ENCODE results near the gene EEIG2. TPM values are rescaled to one million over a fixed set of nuclear protein-coding genes. Genes with fewer than 3 reads are reported as not detected.

EEIG2 gene
- total and polyA plus RNA-seq, 9 of the 15 experiments (the other 6 are each of a cell fraction or from before 2014, with no cell fraction given), result 6.1 to 26.9 (median 15.2) TPM

DNA sequence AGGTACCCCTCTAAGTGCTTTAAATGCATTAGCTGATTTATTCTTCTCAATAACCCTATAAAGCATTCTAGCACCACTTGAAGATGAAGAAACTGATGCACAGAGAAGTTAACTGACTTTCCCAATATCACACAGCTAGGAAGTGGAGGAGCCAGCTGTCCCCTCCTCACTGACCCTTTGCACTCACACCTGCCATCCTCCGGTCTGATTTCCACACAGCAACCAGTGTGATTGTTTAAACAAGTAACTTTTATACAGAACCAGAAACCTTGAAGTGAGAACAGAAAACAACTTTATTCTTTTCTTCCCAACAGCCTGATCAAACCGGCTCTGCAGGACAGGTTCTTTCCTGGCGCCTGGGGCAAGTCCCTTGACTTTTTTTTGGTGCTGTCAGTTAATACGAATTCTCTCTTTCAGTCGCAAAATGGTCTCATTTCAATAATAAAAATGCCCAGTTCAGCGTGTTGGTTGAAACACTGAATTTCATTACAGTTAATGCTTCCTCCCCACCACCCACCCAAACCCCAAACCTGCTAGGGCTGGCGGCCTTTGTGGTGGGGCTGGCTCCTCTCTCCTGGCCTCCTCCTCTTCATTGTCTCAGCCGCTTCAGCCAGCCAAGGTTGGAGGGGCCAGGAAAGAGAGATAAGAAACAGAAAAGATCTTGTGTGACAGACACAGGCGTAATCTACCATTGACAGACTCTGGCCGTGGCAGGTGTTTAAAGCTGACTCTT, 26.4 kb upstream of the EEIG2 start (continued):
- TF ChIP-seq, protein P1, sequence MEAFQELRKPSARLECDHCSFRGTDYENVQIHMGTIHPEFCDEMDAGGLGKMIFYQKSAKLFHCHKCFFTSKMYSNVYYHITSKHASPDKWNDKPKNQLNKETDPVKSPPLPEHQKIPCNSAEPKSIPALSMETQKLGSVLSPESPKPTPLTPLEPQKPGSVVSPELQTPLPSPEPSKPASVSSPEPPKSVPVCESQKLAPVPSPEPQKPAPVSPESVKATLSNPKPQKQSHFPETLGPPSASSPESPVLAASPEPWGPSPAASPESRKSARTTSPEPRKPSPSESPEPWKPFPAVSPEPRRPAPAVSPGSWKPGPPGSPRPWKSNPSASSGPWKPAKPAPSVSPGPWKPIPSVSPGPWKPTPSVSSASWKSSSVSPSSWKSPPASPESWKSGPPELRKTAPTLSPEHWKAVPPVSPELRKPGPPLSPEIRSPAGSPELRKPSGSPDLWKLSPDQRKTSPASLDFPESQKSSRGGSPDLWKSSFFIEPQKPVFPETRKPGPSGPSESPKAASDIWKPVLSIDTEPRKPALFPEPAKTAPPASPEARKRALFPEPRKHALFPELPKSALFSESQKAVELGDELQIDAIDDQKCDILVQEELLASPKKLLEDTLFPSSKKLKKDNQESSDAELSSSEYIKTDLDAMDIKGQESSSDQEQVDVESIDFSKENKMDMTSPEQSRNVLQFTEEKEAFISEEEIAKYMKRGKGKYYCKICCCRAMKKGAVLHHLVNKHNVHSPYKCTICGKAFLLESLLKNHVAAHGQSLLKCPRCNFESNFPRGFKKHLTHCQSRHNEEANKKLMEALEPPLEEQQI (IDR thresholded peaks at IDR 0.05), result peak; percentile 94

DNA sequence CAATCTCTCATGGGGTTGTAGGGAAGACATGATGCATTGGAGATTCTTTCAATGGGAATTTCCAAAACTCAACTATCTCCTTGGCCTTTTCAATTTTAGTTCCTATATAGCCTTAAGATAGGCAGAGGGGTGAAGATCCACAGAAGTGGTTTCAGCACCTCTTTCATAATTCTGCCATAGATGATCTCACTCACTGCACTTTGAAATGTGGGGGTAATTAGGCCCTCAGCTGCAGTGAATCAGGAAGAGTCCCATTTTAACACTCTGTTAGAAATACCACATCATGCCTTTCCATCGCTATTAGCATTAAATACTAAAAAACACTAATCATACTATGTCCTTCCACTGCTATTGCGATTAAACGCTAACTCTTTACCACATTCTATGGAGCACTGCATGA, 25.1 kb upstream of the EEIG2 start:
- in situ Hi-C loops (cut with MboI), result no loop called here
- peaks cover 4% of the 10 kb centered on the region for H3K9me3 ChIP-seq (replicated peaks; ENCODE audit: control insufficient read depth, insufficient read depth, low read depth, low read length)
- FAIRE-seq (no peak), ATAC-seq (0 out of 3 replicates have a peak, but pooled peaks have one; percentile 2), DNase-seq (ENCODE audit: extremely low read depth in 1 of 4, low spot score in 3 of 4) (no peak)
- ChIA-PET POLR2A (interaction anchor here (0.7 to 3.0 kb wide), 4 partner anchors 8 to 25 kb away, joined by 4 to 23 read pairs (median 6); partner anchors contain the start of gene EEIG2), CTCF (ENCODE audit: low intra/inter-chr PET ratio) (no interaction called here)
- intact Hi-C loops (cut with micrococcal nuclease), result no loop called here
- no TSS peak for BruUV-seq (replicated peaks)
- no peak overlapping the region for H3K4me3 ChIP-seq
- H3K79me2 ChIP-seq (ENCODE audit: control insufficient read depth, insufficient read depth, low read length), result no peaks in the 10 kb centered on the region
- H2AFZ ChIP-seq (ENCODE audit: low read depth, low read length), result peak overlapping the region; percentile 60; the same call in 1 of the 2 replicates
- TF ChIP-seq, protein P2, sequence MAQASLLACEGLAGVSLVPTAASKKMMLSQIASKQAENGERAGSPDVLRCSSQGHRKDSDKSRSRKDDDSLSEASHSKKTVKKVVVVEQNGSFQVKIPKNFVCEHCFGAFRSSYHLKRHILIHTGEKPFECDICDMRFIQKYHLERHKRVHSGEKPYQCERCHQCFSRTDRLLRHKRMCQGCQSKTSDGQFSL (CRISPR knock-in tag; IDR thresholded peaks at IDR 0.05), result peak; percentile 74
- TF ChIP-seq, protein P2 (tag; IDR thresholded peaks at IDR 0.05), result peak in 1 of 2 experiments; percentile 4; a peak in 1 of 4 replicates
- TF ChIP-seq, protein P3, sequence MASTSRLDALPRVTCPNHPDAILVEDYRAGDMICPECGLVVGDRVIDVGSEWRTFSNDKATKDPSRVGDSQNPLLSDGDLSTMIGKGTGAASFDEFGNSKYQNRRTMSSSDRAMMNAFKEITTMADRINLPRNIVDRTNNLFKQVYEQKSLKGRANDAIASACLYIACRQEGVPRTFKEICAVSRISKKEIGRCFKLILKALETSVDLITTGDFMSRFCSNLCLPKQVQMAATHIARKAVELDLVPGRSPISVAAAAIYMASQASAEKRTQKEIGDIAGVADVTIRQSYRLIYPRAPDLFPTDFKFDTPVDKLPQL (IDR thresholded peaks at IDR 0.05; ENCODE audit: extremely low read depth, insufficient read length), result no peak
- TF ChIP-seq ZEB2 (IDR thresholded peaks at IDR 0.05), result no peak
- TF ChIP-seq SUPT5H (IDR thresholded peaks at IDR 0.05), result no peak
- TF ChIP-seq CC2D1A (IDR thresholded peaks at IDR 0.05), result no peak
- TF ChIP-seq CBX3 (IDR thresholded peaks at IDR 0.05; ENCODE audit: borderline replicate concordance in 1 of 2, low read length in 2 of 2), result no peak; a peak in 1 of 3 replicates
- TF ChIP-seq SRSF3 (IDR thresholded peaks at IDR 0.05; ENCODE audit: insufficient read depth, low read length), result no peak
- H3K36me3 ChIP-seq (ENCODE audit: control insufficient read depth, insufficient read depth, low read length), result no peaks in the 10 kb centered on the region
- no peaks in the 10 kb centered on the region for H3K9me1 ChIP-seq (ENCODE audit: control insufficient read depth, insufficient read depth, low read length)
- peak overlapping the region; percentile 15; the same call in 1 of the 2 replicates for H3K4me2 ChIP-seq (ENCODE audit: insufficient read depth, low read length)
- H3K9ac ChIP-seq (ENCODE audit: insufficient read depth in 1 of 2, low read depth in 2 of 2, low read length in 2 of 2), result peak overlapping the region in 1 of 2 experiments; percentile 14; a peak in 1 of 4 replicates
- peak overlapping the region; percentile 22; the same call in 1 of the 3 replicates for H3K27ac ChIP-seq (ENCODE audit: extremely low read depth, low read depth, low read length)
- 88% methylated on average over 3 of the region's 3 CpGs for WGBS (ENCODE audit: insufficient coverage, low coverage, missing lambda C conversion rate)
- no peaks in the 10 kb centered on the region for H3K27me3 ChIP-seq (ENCODE audit: control insufficient read depth in 2 of 2, insufficient read depth in 2 of 2, low read length in 2 of 2)
- H3K4me1 ChIP-seq (replicated peaks in 1 of 2; ENCODE audit: control insufficient read depth in 2 of 2, insufficient read depth in 2 of 2, low read length in 2 of 2), result peaks cover 22 to 31% of the 10 kb centered on the region in 2 experiments; a peak in 4 of 5 replicates
- no peaks in the 10 kb centered on the region for H4K20me1 ChIP-seq (replicated peaks; ENCODE audit: control insufficient read depth, insufficient read depth, low read length)

Data from K562 (cell line).